ENCODE measurements around the gene OSBPL1A. TPM values are rescaled to one million over a fixed set of nuclear protein-coding genes. Genes with fewer than 3 reads are reported as not detected.
"Not testable (repeated sequence)": the region's sequence is repeated elsewhere in the genome, so short reads cannot be mapped to it uniquely, and the experiment has no call there.

Gene OSBPL1A
- total RNA-seq, 2 experiments from 2014 or later, result 2.9 to 3.4 TPM

GRCh38 chr18:24177499-24178133 lies 220.0 kb downstream of the OSBPL1A start:
- DNase-seq (no peak), ATAC-seq (no peak)
- ChIA-PET POLR2A (no interaction called here), CTCF (interaction anchor here (1.1 to 6.0 kb wide), 8 partner anchors 12 to 311 kb away, joined by 3 to 76 read pairs (median 4); no protein-coding TSS in a partner anchor)
- H3K36me3 Mint-ChIP-seq (ENCODE audit: low read depth), result no peaks in the 10 kb centered on the region
- H3K9me3 Mint-ChIP-seq (ENCODE audit: low read depth), result no peaks in the 10 kb centered on the region
- no peak overlapping the region for H3K27ac Mint-ChIP-seq
- H3K4me1 Mint-ChIP-seq, result peaks cover 6% of the 10 kb centered on the region
- no peak overlapping the region for H3K4me3 Mint-ChIP-seq
- no peaks in the 10 kb centered on the region for H3K27me3 Mint-ChIP-seq
- intact Hi-C loops (cut with DNase I, micrococcal nuclease), result loop anchor here in 1 of 2 experiments (2.0 to 5.0 kb wide), 2 partner anchors 185 to 311 kb away; no protein-coding TSS in a partner anchor

- no peaks in the 10 kb centered on the region for H3K9me3 Mint-ChIP-seq (ENCODE audit: low read depth)
- peaks cover 6% of the 10 kb centered on the region for H3K4me1 Mint-ChIP-seq
- no peak overlapping the region for H3K27ac Mint-ChIP-seq
- no peak overlapping the region for H3K4me3 Mint-ChIP-seq
- no peaks in the 10 kb centered on the region for H3K36me3 Mint-ChIP-seq (ENCODE audit: low read depth)
- ATAC-seq (no peak), DNase-seq (peak; percentile 75)
- ChIA-PET CTCF (interaction anchor here (0.6 to 6.0 kb wide), 20 partner anchors 12 to 550 kb away, joined by 3 to 76 read pairs (median 3); partner anchors contain the start of genes CABYR and HRH4), POLR2A (no interaction called here)
- intact Hi-C loops (cut with DNase I, micrococcal nuclease), result loop anchor here (1.0 to 5.0 kb wide), 3 partner anchors 185 to 312 kb away; no protein-coding TSS in a partner anchor
- no peaks in the 10 kb centered on the region for H3K27me3 Mint-ChIP-seq
These were observed 220.8 kb downstream of the OSBPL1A start for GRCh38 chr18:24176727-24177416.

DNA sequence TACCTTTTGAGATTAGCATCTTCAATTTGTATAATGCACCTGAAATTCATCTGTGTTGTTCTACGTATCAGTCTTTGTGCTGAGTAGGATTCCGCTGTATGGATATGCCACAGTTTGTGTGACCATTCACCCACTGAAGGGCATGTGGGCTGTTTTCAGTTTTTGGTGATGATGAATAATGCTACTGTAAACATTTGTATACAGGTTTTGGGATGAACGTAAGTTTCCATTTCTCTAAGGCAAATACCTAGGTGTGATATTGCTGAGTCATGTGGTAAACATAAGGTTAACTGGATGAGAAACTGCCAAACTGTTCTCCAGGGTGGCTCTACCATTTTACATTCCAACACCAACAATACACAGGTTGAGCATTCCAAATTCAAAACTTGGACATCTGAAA lies 223.6 kb downstream of the OSBPL1A start:
- intact Hi-C loops (cut with DNase I, micrococcal nuclease), result no loop called here
- CTCF ChIA-PET, result interaction anchor here (0.6 to 6.0 kb wide), 4 partner anchors 13 to 488 kb away, joined by 3 to 76 read pairs (median 4); no protein-coding TSS in a partner anchor
- H3K9me3 Mint-ChIP-seq (ENCODE audit: low read depth), result no peaks in the 10 kb centered on the region
- no peak overlapping the region for H3K4me3 Mint-ChIP-seq
- H3K36me3 Mint-ChIP-seq (ENCODE audit: low read depth), result no peaks in the 10 kb centered on the region
- peaks cover 4% of the 10 kb centered on the region for H3K4me1 Mint-ChIP-seq
- ATAC-seq, result peak; percentile 63
- no peak overlapping the region for H3K27ac Mint-ChIP-seq
- DNase-seq, result peak; percentile 24
- H3K27me3 Mint-ChIP-seq, result no peaks in the 10 kb centered on the region
- POLR2A ChIA-PET, result no interaction called here

DNA sequence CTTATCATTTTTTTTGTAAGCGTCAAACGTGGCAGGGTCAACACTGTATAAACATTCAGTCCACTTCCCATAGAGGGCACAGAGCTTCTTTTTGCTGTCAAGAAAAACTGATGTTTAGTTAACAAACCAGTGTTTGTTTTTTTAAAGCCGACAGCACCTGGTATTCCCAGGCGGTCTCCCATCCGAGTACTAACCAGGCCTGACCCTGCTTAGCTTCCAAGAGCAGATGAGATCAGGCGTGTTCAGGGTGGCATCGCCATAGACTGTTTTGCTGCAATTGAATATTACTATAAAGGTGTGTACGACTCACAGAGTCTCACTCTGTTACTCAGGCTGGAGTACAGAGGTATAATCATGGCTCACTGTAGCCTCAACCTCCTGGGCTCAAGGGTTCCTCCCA lies 227.3 kb downstream of the OSBPL1A start:
- Mint-ChIP-seq H3K4me1 (peaks cover 4% of the 10 kb centered on the region), H3K4me3 (no peak overlapping the region), H3K9me3 (ENCODE audit: low read depth) (no peaks in the 10 kb centered on the region), H3K27ac (no peak overlapping the region), H3K27me3 (no peaks in the 10 kb centered on the region), H3K36me3 (ENCODE audit: low read depth) (no peaks in the 10 kb centered on the region)
- POLR2A ChIA-PET, result no interaction called here
- ATAC-seq, result no peak
- CTCF ChIA-PET, result no interaction called here
- intact Hi-C loops (cut with DNase I, micrococcal nuclease), result no loop called here
- DNase-seq, result peak; percentile 12

GRCh38 chr18:24168496-24168895 lies 229.1 kb downstream of the OSBPL1A start:
- ChIA-PET CTCF (no interaction called here), POLR2A (no interaction called here)
- Mint-ChIP-seq H3K36me3 (ENCODE audit: low read depth) (peaks cover 3% of the 10 kb centered on the region), H3K27ac (no peak overlapping the region), H3K4me3 (no peak overlapping the region), H3K27me3 (no peaks in the 10 kb centered on the region), H3K9me3 (ENCODE audit: low read depth) (no peaks in the 10 kb centered on the region), H3K4me1 (no peaks in the 10 kb centered on the region)
- no peak for DNase-seq
- intact Hi-C loops (cut with DNase I, micrococcal nuclease), result no loop called here
- ATAC-seq, result no peak

DNA sequence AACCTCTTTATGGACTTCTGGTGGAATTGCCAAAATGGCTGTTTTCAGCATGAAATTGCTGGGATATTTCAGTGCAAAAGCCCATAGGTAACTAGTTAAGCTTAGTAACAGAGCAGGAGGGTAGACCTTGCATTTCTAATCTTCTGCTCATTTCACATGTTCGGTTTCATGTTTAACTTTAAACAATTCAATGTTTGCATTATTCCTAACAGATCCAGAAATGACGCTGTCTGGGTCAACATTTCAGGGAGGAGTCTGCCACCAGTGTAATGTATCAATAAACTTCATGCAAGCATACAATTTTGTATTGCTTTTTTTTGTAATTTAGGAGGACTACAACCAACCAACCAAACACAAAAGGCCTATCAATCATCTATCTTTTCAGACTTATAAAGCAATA lies 236.3 kb downstream of the OSBPL1A start:
- ATAC-seq (no peak), DNase-seq (no peak)
- ChIA-PET CTCF (no interaction called here), POLR2A (no interaction called here)
- no peaks in the 10 kb centered on the region for H3K27me3 Mint-ChIP-seq
- intact Hi-C loops (cut with DNase I, micrococcal nuclease), result no loop called here
- H3K9me3 Mint-ChIP-seq (ENCODE audit: low read depth), result no peaks in the 10 kb centered on the region
- no peak overlapping the region for H3K4me3 Mint-ChIP-seq
- H3K4me1 Mint-ChIP-seq, result no peaks in the 10 kb centered on the region
- H3K36me3 Mint-ChIP-seq (ENCODE audit: low read depth), result peaks cover 3% of the 10 kb centered on the region
- H3K27ac Mint-ChIP-seq, result no peak overlapping the region

DNA sequence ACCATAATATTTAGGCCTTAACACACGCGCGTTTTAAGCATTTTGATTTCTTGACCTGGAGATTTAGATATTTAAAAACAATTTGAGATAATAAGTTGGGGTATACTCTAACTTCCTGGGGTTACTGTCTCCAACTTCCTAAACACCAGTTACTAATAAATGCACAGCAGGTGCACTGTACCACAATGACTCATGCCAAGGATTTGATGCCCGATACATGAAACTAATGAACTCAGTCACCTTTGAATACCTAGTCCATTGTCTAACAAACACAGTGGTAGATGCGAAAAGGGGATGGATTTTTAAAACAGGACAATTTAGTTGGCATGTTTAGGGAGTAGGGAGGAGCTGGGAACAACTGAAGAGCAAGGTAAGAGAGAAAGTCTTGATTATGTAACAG lies 237.5 kb downstream of the OSBPL1A start:
- Mint-ChIP-seq H3K4me3 (no peak overlapping the region), H3K4me1 (no peaks in the 10 kb centered on the region), H3K36me3 (ENCODE audit: low read depth) (peaks cover 3% of the 10 kb centered on the region), H3K9me3 (ENCODE audit: low read depth) (no peaks in the 10 kb centered on the region), H3K27ac (no peak overlapping the region), H3K27me3 (no peaks in the 10 kb centered on the region)
- ChIA-PET CTCF (no interaction called here), POLR2A (no interaction called here)
- intact Hi-C loops (cut with DNase I, micrococcal nuclease), result no loop called here
- no peak for DNase-seq
- no peak for ATAC-seq

GRCh38 chr18:24157855-24158254 lies 239.8 kb downstream of the OSBPL1A start:
- Mint-ChIP-seq H3K4me1 (no peaks in the 10 kb centered on the region), H3K27me3 (no peaks in the 10 kb centered on the region), H3K27ac (no peak overlapping the region), H3K9me3 (ENCODE audit: low read depth) (no peaks in the 10 kb centered on the region), H3K4me3 (no peak overlapping the region), H3K36me3 (ENCODE audit: low read depth) (no peaks in the 10 kb centered on the region)
- ChIA-PET CTCF (interaction anchor here (0.5 to 1.8 kb wide), 2 partner anchors 19 to 24 kb away, joined by 3 to 5 read pairs; no protein-coding TSS in a partner anchor), POLR2A (interaction anchor here (0.6 kb wide), 1 partner anchor 13 kb away, joined by 4 read pairs; no protein-coding TSS in a partner anchor)
- intact Hi-C loops (cut with DNase I, micrococcal nuclease), result no loop called here
- DNase-seq (no peak), ATAC-seq (no peak)

DNA sequence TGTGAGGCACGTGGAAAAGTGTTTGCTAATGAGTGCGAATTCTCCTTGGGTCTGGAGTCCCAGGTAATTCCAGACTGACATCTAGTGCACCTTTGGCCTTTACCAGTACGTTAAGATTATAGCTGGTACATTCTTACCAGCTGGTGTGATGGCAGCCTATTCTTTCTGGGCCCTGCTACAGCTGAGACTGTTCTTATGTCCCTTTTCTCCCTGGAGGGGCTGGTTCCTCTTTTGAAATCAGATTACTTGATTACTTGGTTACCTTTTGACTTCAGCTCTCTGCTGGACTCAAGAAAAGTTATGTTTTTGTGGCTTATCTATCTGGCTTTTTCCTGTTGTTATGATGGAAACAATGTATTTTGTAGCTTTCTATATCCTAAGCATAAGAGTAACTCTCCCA lies 244.2 kb downstream of the OSBPL1A start:
- ChIA-PET CTCF (interaction anchor here (0.6 to 1.1 kb wide), 2 partner anchors 22 to 58 kb away, joined by 3 to 4 read pairs; no protein-coding TSS in a partner anchor), POLR2A (no interaction called here)
- Mint-ChIP-seq H3K27ac (no peak overlapping the region), H3K36me3 (ENCODE audit: low read depth) (no peaks in the 10 kb centered on the region), H3K4me1 (no peaks in the 10 kb centered on the region), H3K4me3 (no peak overlapping the region), H3K9me3 (ENCODE audit: low read depth) (no peaks in the 10 kb centered on the region), H3K27me3 (no peaks in the 10 kb centered on the region)
- intact Hi-C loops (cut with DNase I, micrococcal nuclease), result no loop called here
- ATAC-seq, result no peak
- no peak for DNase-seq

GRCh38 chr18:24149591-24149990 lies 248.0 kb downstream of the OSBPL1A start:
- CTCF ChIA-PET, result interaction anchor here (0.6 kb wide), 1 partner anchor 49 kb away, joined by 4 read pairs; no protein-coding TSS in a partner anchor
- ATAC-seq, result not testable (repeated sequence)

DNA sequence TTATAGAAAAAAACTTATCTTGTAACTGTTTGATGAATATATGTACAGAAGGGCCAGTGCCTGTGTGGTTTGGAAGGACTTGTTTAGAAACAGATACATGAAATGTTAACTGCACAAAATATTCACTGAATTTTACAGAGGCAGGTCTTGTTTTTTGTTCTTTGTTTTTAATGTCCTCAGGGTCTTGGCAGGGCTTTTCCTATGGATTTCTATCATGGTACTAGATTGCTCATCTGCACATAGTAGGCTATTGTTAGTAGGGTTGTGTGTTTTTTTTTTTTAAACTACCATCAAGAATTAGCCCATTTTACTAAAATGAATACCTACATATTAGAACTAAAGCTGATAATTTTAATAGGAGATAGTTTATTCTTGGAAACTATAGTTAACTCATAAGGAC lies 255.2 kb downstream of the OSBPL1A start:
- Mint-ChIP-seq H3K27ac (no peak overlapping the region), H3K4me1 (peaks cover 13% of the 10 kb centered on the region), H3K36me3 (ENCODE audit: low read depth) (no peaks in the 10 kb centered on the region), H3K9me3 (ENCODE audit: low read depth) (peaks cover 2% of the 10 kb centered on the region), H3K27me3 (peaks cover 13% of the 10 kb centered on the region), H3K4me3 (no peak overlapping the region)
- DNase-seq (no peak), ATAC-seq (no peak)
- ChIA-PET POLR2A (no interaction called here), CTCF (no interaction called here)
- intact Hi-C loops (cut with DNase I, micrococcal nuclease), result no loop called here

More at GRCh38 chr18:24149591-24149990, 248.0 kb downstream of the OSBPL1A start:
- H3K36me3 Mint-ChIP-seq (ENCODE audit: low read depth); H3K27me3 Mint-ChIP-seq; DNase-seq; H3K27ac Mint-ChIP-seq; H3K4me1 Mint-ChIP-seq; POLR2A ChIA-PET; H3K4me3 Mint-ChIP-seq; intact Hi-C loops (cut with DNase I, micrococcal nuclease); H3K9me3 Mint-ChIP-seq (ENCODE audit: low read depth): not testable (repeated sequence)

DNA sequence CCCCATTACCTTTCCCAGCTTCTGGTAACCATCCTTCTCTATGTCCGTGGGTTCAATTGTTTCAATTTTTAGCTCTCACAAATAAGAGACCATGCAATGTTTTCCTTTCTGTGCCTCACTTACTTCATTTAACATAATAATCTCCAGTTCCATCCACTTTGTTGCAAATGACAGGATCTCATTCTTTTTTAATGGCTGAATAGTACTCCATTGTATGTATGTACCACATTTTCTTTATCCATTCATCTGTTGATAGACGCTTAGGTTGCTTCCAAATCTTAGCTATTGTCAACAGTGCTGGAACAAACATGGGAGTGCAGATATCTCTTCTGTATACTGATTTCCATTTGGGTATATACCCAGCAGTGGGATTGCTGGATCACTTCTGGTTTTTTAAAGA lies 256.9 kb downstream of the OSBPL1A start:
- no peak overlapping the region for H3K4me3 Mint-ChIP-seq
- POLR2A ChIA-PET, result no interaction called here
- CTCF ChIA-PET, result interaction anchor here (0.6 to 1.0 kb wide), 2 partner anchors 11 to 28 kb away, joined by 3 read pairs; no protein-coding TSS in a partner anchor

More for the DNA sequence above, 256.9 kb downstream of the OSBPL1A start:
- Mint-ChIP-seq H3K27ac (no peak overlapping the region), H3K4me1 (peaks cover 20% of the 10 kb centered on the region), H3K9me3 (ENCODE audit: low read depth) (peaks cover 2% of the 10 kb centered on the region), H3K36me3 (ENCODE audit: low read depth) (no peaks in the 10 kb centered on the region), H3K27me3 (peaks cover 13% of the 10 kb centered on the region)
- intact Hi-C loops (cut with DNase I, micrococcal nuclease), result no loop called here
- ATAC-seq, result no peak
- no peak for DNase-seq
